Tibial nerve (tissue), 4 donors: Measurements from ENCODE around the gene FNDC3B. TPM values are rescaled to one million over a fixed set of nuclear protein-coding genes. Genes with fewer than 3 reads are reported as not detected.

Source experiments
- DNase-seq, 2 donors: peaks; one replicate each; pipeline ENCODE4 v3.0.0-alpha.2; 2019; ENCODE audit warnings: low spot score in 2 of 2
- H3K27ac ChIP-seq, 4 donors: fragments of 200-600 bp; sonication (generic) in 3 of 4; one replicate each; pipeline ENCODE4 v1.5.1; 2017 to 2019; ENCODE audit warnings: mild to moderate bottlenecking in 1 of 4
- H3K27me3 ChIP-seq, 2 donors: fragments of 200-600 bp; sonication (generic) in 1 of 2; one replicate each; pipeline versions ENCODE4 v1.5.1 to v1.6.0; 2017 to 2019
- H3K36me3 ChIP-seq, 3 donors: fragments of 200-600 bp; sonication (generic); one replicate each; pipeline ENCODE4 v1.5.1; 2018 to 2019
- H3K4me1 ChIP-seq, 4 donors: fragments of 200-600 bp; sonication (generic) in 3 of 4; one replicate each; pipeline ENCODE4 v1.5.1; 2017 to 2019
- H3K4me3 ChIP-seq, 4 donors: fragments of 200-600 bp; sonication (generic) in 3 of 4; one replicate each; pipeline ENCODE4 v1.5.1; 2017 to 2019; ENCODE audit warnings: mild to moderate bottlenecking in 1 of 4, moderate library complexity in 1 of 4
- H3K9me3 ChIP-seq, 4 donors: fragments of 200-600 bp; sonication (generic) in 3 of 4; one replicate each; pipeline ENCODE4 v1.5.1; 2017 to 2019
- CTCF ChIP-seq, 5 experiments: fragments of 200-600 bp in 3 of 5; fragments of 450-650 bp in 2 of 5; sonication (generic) in 3 of 5; IDR thresholded peaks; one replicate each; pipeline ENCODE4 v1.5.1; 2016 to 2019; ENCODE audit warnings: antibody characterized with exemption in 5 of 5, mild to moderate bottlenecking in 3 of 5, moderate library complexity in 2 of 5
- EP300 ChIP-seq, 2 donors: sonication (generic); formaldehyde crosslinking; IDR thresholded peaks; one replicate each; pipeline ENCODE4 v1.6.1; 2017; ENCODE audit warnings: antibody characterized with exemption in 2 of 2, mild to moderate bottlenecking in 1 of 2
- POLR2A ChIP-seq, 2 donors: fragments of 450-650 bp; IDR thresholded peaks; one replicate each; pipeline ENCODE4 v1.6.1; 2017; ENCODE audit warnings: antibody characterized with exemption in 2 of 2, mild to moderate bottlenecking in 2 of 2, moderate library complexity in 2 of 2
- WGBS, 2 donors: methylation state at CpG; one replicate each; pipeline ENCODE4 v1.1.5; 2018; 5-methylcytosine and 5-hydroxymethylcytosine counted together
- total RNA-seq, 4 donors: library from RNA; depleted of rRNA; stranded (reverse); fragments of >200 nt; gene quantifications; one replicate each; pipeline ENCODE4 v1.1.0, GENCODE V29; 2016

Gene FNDC3B
- total RNA-seq, 4 donors from 2014 or later = 87.5 to 106 (median 95.7) TPM

DNA sequence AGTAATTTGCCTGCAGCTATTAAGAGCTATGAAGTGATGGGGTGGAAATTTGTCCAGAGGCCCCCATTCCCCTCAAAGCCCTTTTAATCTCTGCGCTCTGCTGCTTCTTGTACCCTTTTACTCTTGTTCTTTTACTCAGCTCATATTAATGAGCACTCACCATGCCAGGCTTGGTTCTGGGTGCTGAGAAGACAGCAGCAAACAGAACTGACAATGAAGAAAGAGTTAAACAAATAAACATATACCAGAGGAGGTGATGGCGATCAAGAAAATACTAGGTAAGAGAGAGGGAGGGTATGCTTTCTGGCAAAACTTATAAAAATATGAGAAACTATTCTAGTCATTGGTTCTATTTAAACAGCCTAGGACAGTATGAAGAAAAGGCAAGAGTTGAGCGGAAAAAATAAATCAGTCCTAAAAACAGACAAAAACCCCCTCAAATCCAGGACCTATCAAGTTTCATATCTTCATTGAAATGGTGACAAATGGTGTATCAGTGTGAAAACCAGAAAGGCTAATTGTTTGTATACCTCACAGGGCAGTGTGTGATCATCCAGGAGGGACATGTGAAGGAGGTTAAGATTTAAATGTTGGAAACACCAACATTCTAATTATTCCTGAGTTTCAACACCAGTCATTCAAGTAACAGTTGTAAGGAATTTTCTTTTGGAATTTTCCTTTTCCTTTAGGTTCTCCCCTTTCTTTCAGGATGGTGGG, 144.9 kb downstream of the FNDC3B start:
- Histone ChIP-seq H3K9me3 (no peaks in the 10 kb centered on the region), H3K36me3 (no peaks in the 10 kb centered on the region), H3K27ac (no peak overlapping the region), H3K4me1 (peaks cover 0 to 52% (median 13%) of the 10 kb centered on the region in 4 donors), H3K4me3 (no peak overlapping the region), H3K27me3 (no peaks in the 10 kb centered on the region)
- WGBS, 2 donors = 90 to 93% methylated on average over 3 of the region's 3 CpGs
- no peak for DNase-seq
- TF ChIP-seq CTCF (IDR thresholded peaks at IDR 0.05) = no peak
- TF ChIP-seq POLR2A (IDR thresholded peaks at IDR 0.05) = no peak
- TF ChIP-seq EP300 (IDR thresholded peaks at IDR 0.05) = no peak

- Histone ChIP-seq H3K27ac (peak overlapping the region in 1 of 4 donors; percentile 18), H3K27me3 (no peaks in the 10 kb centered on the region), H3K4me3 (no peak overlapping the region), H3K36me3 (no peaks in the 10 kb centered on the region), H3K4me1 (peaks cover 0 to 42% (median 8%) of the 10 kb centered on the region in 4 donors), H3K9me3 (no peaks in the 10 kb centered on the region)
- WGBS, 2 donors = 31 to 37% methylated on average over 2 of the region's 2 CpGs
- TF ChIP-seq EP300 (IDR thresholded peaks at IDR 0.05) (no peak), POLR2A (IDR thresholded peaks at IDR 0.05) (no peak), CTCF (IDR thresholded peaks at IDR 0.05) (no peak)
- DNase-seq = no peak
Observed at GRCh38 chr3:172185907-172186306, 146.5 kb downstream of the FNDC3B start.

- no peak for TF ChIP-seq EP300 (IDR thresholded peaks at IDR 0.05)
- no peak for TF ChIP-seq CTCF (IDR thresholded peaks at IDR 0.05)
- TF ChIP-seq POLR2A (IDR thresholded peaks at IDR 0.05) = no peak
- H3K4me3 ChIP-seq = no peak overlapping the region
- no peaks in the 10 kb centered on the region for H3K27me3 ChIP-seq
- DNase-seq = no peak
- no peaks in the 10 kb centered on the region for H3K36me3 ChIP-seq
- H3K27ac ChIP-seq = no peak overlapping the region
- H3K9me3 ChIP-seq = no peaks in the 10 kb centered on the region
- H3K4me1 ChIP-seq = peaks cover 0 to 35% (median 8%) of the 10 kb centered on the region in 4 donors
- WGBS, 2 donors = 94 to 96% methylated on average over 4 of the region's 4 CpGs
Observed at GRCh38 chr3:172186607-172187006, 147.2 kb downstream of the FNDC3B start.

GRCh38 chr3:172187511-172187910, 148.1 kb downstream of the FNDC3B start:
- TF ChIP-seq POLR2A (IDR thresholded peaks at IDR 0.05) (no peak), EP300 (IDR thresholded peaks at IDR 0.05) (no peak), CTCF (IDR thresholded peaks at IDR 0.05) (no peak)
- Histone ChIP-seq H3K27me3 (no peaks in the 10 kb centered on the region), H3K4me3 (no peak overlapping the region), H3K27ac (no peak overlapping the region), H3K36me3 (no peaks in the 10 kb centered on the region), H3K9me3 (no peaks in the 10 kb centered on the region), H3K4me1 (peaks cover 0 to 35% (median 4%) of the 10 kb centered on the region in 4 donors)
- DNase-seq = no peak
- WGBS, 2 donors = 89 to 97% methylated on average over 6 of the region's 6 CpGs

DNA sequence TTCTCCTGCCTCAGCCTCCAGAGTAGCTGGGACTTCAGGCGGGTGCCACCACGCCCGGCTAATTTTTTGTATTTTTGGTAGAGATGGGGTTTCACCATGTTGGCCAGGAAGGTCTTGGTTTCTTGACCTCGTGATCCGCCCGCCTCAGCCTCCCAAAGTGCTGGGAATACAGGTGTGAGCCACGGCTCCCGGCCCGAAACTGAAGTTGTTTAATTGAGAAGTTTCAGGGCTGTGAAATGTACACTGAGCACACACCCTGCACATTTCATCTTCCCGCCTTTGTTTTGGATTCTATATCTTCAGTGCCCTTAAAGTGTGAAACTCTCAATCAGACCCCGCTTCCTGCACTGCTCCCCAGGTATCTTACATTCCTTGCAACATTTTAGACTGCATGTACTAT, 149.1 kb downstream of the FNDC3B start:
- no peaks in the 10 kb centered on the region for H3K36me3 ChIP-seq
- H3K4me1 ChIP-seq = peaks cover 0 to 42% (median 0%) of the 10 kb centered on the region in 4 donors
- H3K9me3 ChIP-seq = no peaks in the 10 kb centered on the region
- no peak overlapping the region for H3K4me3 ChIP-seq
- TF ChIP-seq EP300 (IDR thresholded peaks at IDR 0.05) = no peak
- TF ChIP-seq CTCF (IDR thresholded peaks at IDR 0.05) = no peak
- TF ChIP-seq POLR2A (IDR thresholded peaks at IDR 0.05) = no peak
- H3K27ac ChIP-seq = no peak overlapping the region
- WGBS, 2 donors = 92 to 98% methylated on average over 11 of the region's 11 CpGs
- no peaks in the 10 kb centered on the region for H3K27me3 ChIP-seq
- DNase-seq = no peak
